GM21723 (cell line): Measurements from ENCODE around the gene KREMEN1.
"Not testable (repeated sequence)": the region's sequence is repeated elsewhere in the genome, so short reads cannot be mapped to it uniquely, and the experiment has no call there.

ENCODE experiments used
- ATAC-seq: cut with Tn5 transposase; IDR thresholded peaks from one replicate; pipeline ENCODE4 v1.9.1; 2021; ENCODE audit warnings: mild to moderate bottlenecking, moderate library complexity; ENCODE audit not compliant: unreplicated experiment

The KREMEN1 gene

DNA sequence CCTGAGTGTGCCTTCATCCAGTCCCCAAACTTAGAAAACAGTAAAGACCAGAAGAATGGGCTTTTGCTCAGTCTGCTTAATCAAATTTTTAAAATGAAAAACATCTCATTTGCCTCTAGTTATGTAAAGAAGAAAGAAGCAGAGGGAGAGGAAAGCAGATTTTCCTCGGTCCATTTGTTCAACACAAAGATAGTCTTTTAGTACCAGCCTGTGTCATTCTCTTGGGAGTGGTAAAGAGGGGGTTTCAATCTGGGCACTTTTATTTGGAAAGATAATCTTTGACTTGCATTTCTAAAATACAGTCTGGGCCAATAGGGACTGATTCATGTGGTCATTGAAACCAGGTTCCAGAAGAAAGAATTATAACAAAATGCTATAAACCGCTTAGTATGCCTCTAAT is 29.5 kb downstream of the KREMEN1 start:
- no peak for ATAC-seq

DNA sequence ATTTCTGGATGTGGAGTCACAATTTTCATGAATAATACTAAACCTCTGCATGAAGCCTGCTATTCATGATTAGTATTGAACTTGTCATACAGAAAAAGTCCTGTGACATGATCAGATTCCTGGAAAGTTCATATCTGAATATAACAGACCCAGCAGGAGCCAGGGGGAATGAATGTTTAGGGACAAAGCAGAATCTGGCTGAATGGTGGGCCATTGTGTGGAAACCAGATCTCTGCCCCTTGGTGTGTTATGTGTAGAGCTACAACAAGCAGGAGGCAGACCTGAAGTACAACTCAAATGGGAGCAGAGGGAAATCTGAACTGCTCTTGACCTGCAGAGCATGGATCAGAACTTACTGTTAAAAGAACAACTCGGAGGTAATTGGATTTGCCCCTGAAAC is 30.3 kb downstream of the KREMEN1 start:
- ATAC-seq: no peak

DNA sequence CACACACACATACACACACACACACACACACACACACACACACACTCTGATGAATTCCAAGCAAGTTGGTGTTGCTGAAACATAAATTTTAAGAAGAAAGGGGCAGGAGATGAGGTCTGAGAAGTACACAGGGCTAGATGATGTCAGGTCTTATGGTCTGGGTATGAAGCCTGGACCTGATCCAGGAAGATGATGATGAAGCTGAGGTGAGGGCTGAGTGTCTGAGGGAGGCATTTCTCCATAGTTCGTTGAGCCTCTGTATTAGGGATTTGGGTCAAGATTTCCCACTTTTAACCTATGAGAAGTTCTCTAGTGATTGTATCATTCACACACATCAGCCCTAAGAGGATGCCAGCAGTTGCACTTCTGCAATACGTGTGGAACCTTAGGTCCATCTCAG is 32.6 kb downstream of the KREMEN1 start:
- no peak for ATAC-seq

DNA sequence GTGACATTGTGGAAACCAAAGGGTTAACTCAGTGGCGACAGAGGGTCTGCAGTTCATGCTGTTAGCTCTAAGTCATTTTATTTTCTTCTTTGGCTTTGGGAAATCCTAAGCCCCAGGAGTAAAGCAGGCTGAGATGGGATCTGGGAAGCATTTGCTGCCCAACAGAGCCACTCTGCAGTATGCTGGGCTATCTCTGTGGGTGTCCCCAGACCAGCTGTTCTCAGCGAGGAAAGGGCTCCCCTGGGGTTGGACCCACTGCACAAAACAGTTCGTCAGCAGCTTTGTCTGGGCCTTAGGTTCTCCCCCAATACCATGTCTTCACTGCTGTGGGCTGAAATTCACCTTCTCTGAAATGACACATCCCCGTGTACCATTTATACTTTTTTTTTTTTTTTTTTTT is 34.0 kb downstream of the KREMEN1 start:
- no peak for ATAC-seq

DNA sequence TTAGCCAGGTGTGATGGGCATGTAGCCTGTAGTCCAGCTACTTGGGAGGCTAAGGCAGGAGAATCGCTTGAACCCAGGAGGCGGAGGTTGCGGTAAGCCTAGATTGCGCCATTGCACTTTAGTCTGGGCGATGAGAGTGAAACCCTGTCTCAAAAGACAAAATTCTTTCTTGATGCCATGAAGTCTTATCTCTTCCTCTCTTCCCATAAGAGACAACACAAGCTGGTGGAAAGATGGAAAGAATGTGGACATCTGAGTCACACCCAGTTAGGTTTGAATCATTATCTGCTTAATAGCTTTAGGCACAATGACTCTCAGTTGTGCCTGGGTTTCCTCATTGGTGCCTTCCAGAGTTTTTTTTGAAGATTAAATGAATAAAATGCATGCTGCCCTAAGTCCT is 35.3 kb downstream of the KREMEN1 start:
- no peak for ATAC-seq

DNA sequence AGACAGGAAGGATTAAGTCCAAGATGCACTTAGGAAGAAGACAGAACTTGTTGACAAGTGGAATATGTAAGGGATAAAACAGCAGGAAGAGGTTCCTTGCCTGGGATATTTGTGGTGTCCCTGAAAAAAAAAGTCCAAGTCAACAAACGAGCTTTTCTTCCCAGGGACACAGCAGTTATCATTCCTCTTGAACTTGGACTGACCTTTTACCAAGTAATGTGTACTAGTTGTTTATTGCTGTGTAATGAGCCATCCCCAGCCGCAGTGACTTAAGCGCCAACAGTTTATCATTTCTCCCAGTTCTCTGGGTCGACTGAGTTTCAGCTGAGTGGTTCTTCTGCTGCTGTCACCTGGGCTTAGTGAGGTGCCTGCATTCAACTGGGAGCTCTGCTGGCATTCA is 37.0 kb downstream of the KREMEN1 start:
- no peak for ATAC-seq

DNA sequence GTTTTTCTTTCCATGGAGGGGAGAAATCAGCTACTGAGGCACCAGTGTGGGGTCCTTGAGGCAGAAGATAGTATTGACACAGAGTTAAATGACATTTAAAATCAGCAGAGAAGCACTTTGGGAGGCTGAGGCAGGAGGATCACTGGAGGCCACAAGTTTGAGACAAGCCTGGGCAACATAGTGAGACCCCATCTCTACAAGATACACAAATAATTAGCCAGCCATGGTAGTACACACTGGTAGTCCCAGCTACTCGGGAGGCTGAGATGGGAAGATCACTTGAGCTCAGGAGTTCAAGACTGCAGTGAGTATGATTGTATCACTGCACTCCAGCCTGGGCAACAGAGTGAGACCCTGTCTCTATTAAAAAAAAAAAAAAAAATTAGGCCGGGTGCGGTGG is 38.1 kb downstream of the KREMEN1 start:
- no peak for ATAC-seq

DNA sequence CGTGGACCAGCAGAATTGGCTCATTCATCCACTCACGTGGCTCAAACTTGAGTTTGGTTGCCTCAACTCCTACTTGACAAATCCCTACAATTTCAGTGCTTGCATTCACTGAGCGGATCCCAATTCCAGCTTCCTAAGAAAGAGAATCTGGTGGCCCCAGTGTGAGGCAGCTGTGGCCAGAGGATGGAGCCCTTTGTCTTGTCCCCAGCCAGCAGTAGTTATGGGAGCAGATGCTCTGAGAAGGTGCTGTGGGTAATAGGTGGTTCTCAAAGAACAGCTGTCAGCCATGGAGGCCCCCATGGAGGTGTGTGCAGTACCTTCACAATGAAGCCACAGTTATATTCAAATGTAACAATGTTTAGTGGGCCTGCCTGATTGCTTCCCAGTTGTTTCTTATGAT is 39.3 kb downstream of the KREMEN1 start:
- ATAC-seq: no peak

DNA sequence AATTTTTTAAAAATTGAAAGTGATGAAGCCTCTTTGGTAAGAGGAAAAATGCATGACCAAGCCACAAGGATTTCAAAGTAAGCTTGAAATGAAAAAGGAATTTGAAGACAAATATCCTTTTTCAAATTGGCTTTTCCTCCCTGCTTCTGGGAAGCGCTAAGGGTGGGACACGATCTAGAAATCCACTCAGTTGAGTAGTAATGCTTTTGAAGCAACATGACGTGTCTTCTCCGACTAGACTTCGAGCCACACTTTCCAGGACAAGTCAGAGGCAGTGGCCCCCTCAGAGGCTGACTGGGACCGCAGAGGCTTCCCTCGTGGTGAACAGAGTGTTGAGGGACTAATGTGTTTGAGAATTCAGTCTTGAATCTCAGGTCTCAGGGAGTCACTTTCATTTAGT is 39.8 kb downstream of the KREMEN1 start:
- no peak for ATAC-seq

DNA sequence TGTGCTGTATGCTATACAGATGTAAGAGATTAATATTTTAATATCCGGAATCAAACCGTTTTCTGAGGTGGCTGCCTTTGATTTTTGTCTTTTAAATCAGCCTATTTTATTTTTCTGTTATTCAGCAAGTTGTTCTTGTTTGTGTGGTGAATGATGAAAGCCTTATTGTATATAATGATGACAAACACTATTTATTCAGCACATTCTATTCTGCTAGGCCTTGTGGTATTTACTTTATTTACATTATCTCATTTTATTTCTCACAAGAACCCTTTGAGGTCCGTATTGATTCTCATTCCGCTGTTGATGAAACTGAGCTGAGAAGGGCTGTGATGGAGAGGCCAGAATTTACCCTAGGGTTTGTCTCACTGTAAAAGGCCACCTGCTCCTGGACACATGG is 40.5 kb downstream of the KREMEN1 start:
- no peak for ATAC-seq

DNA sequence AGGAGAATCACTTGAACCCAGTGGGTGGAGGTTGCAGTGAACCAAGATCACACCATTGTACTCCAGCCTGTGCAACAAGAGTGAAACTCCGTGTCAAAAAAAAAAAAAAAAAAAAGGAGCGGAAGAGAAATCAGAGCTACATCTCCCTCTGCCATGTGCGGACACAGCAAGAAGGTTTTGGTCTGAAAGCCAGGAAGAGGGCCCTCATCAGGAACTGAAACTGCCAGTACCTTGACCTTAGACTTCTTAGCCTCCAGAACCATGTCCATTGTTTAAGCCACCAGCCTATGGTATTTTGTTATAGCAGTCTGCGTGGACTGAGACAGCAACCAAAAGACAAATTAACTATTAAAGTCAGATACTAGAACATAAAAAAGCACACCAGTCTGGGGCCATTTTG is 41.6 kb downstream of the KREMEN1 start:
- no peak for ATAC-seq

DNA sequence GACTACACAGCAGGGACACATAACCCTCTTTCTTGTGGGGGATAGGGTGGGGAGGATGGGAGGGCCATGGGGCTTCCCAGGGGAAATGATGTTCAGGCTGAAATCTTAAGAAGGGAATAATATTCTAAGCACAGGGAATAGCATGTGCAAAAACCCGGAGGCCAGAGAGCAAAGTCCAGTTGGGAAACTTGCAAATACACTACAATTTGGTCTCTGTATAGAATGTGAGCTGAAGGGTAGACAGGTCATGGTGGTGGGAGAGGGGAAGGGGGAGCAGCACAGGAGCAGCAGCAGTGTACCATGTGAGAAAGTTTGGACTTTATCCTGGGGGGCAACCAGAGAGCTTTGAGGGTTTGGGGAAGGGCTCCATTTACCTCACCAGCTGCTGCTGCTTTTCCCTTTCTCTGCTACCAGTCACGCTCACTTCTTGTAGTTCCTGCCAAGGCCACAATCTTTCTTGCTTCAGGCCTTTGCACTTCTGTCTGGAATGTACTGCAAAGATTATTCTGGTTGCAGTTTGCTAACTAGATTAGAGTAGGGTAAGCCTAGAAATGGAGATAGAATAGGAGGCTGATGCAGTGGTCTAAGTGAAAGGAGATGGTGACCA is 43.0 kb downstream of the KREMEN1 start:
- no peak for ATAC-seq

DNA sequence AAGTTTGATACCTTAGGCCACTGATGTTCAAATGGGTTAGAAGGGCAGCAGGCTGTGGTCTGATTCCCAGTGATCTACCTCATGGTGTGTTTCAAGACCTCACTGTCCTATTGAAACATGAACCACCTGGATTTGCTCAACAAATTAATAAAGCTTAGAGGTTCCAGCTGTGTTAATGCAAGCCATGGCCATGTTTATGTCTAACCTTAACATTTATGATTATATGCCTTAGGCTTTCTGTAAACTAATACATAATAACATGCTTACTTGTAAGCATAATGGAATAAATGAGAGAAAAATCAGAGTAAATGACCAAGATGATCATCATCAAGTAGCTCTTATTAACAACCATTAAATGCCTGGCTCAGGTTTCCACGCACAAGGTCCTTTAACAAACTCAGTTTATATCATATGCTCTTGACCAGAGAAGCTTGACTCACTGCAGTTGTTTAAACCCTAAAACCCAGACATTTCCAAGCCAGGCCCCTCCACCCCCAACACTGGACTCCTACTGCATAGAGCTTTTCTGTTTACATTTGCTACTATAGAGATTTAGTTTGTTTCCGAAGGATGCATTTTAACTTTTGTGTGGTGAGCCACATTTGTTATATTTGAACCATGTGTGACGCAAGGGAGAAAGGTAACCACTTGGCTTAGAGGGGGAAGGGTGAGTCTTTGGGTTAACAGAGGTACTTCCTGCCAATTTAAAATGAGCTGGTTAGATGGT is 43.7 kb downstream of the KREMEN1 start:
- no peak for ATAC-seq

DNA sequence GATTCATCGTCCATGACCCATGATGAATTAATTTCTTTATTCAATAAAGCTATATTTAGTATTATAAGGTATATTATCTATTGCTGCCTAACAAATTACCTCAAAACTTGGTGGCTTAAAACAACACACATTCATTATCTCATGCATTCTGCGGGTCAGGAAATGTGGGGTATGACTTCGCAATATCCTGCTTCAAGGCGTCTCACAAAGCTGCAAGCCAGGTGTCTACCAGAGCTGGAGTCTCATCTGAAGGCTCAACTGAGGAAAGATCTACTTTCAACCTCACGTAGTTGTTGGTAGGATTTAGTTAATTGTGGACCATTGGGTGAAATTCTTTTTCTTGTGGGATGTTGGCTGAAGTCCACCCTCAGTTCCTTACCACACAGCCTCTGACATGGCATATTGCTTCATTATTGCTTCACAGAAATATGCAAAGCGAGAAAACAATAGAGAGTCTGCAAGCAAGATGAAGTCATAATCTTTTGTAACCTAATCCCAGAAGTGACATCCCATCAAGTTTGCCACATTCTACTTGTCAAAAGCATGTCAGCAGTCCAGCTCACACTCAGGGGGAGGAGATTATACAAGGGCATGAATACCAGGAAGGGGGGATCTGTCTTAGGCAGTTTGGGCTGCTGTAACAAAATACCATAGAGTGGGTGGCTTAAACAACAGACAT is 45.1 kb downstream of the KREMEN1 start:
- ATAC-seq: no peak

DNA sequence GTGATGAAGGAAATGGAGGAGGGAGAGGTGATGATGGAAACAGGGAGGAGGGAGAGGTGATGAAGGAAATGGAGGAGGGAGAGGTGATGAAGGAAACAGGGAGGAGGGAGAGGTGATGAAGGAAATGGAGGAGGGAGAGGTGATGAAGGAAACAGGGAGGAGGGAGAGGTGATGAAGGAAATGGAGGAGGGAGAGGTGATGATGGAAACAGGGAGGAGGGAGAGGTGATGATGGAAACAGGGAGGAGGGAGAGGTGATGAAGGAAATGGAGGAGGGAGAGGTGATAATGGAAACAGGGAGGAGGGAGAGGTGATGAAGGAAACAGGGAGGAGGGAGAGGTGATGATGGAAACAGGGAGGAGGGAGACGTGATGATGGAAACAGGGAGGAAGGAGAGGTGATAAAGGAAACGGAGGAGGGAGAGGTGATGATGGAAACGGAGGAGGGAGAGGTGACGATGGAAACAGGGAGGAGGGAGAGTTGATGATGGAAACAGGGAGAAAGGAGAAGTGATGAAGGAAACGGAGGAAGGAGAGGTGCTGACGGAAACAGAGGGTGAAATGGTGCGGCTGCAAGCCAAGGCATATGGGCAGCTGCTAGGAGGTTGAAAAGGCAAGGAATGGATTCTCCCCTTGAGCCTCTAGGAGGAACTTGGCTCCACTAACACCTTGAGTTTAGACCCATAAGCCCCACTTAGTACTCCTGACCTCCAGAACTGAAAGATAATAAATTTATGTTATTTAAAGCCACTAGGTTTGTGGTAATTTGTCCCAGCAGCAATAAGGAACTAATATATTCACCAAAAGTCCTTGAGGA is 47.5 kb downstream of the KREMEN1 start:
- ATAC-seq: not testable (repeated sequence)

DNA sequence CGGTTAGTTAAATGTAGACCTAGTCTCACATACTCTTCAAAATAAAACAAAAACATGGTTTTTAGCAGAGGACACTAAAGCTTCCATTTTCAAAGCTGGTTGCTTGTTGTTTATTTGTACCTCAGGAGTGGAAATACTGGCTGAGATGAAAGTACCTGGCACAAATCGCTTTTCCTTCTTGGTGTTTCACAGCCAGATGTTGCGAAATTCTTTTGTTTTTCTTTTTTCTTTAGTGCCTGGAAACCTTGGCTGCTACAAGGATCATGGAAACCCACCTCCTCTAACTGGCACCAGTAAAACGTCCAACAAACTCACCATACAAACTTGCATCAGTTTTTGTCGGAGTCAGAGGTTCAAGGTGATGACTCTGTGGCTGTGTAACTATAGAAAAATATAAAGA is 48.3 kb downstream of the KREMEN1 start:
- no peak for ATAC-seq

DNA sequence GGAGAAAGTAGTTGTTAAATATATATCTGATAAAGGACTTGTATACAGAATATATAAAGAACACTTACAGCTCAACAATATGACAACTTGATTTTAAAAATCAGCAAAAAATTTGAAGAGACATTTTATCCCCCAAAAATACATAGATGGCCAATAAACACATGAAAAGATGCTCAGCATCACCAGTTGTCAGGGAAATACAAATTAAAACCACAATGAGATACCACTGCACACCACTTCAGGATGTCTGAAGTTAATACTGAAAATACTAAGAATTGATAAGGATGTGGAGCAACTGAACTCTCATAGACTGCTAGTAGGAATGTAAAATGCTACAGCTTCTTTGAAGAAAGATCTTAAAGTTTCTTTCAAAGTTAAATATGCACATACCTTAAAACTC is 49.2 kb downstream of the KREMEN1 start:
- ATAC-seq: no peak

DNA sequence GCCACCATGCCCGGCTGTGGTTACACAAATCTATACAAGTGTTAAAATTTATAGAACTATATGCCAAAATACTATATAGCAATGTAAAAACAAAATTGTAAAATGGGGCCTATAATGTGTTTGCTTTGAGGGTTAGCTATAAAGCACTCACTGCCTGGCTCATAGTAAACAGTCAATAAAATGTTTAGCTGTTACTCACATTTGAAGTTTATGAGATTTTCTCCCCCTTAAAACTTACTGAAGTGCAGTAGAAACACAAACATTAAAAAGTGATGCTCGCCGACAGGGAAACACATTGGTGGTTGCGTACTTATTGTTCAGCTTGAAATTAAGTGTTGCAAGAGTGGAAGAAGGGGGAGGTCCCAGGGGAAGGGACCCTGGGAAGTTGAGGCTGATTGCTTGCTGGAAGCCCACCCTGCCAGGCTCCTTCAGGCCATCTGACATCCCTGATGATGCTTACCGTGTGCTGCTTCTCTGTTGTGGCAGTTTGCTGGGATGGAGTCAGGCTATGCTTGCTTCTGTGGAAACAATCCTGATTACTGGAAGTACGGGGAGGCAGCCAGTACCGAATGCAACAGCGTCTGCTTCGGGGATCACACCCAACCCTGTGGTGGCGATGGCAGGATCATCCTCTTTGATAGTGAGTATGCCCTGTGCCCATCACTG is 52.1 kb downstream of the KREMEN1 start:
- no peak for ATAC-seq

DNA sequence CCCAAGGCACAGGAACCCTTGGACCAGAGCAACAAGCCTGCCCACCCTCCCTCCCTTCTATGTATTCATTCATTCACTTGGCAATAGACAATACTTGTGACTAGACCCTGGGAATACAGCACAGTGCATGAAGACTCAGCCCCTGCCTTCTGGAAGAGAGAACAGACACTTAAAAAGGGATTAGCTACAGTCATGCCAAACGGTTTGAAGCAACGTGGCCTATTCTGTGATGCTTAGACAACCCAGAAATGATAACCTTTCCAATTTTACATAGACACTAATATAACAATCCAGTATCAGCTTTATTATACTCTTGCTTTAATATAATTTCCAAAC is 52.6 kb downstream of the KREMEN1 start:
- no peak for ATAC-seq

DNA sequence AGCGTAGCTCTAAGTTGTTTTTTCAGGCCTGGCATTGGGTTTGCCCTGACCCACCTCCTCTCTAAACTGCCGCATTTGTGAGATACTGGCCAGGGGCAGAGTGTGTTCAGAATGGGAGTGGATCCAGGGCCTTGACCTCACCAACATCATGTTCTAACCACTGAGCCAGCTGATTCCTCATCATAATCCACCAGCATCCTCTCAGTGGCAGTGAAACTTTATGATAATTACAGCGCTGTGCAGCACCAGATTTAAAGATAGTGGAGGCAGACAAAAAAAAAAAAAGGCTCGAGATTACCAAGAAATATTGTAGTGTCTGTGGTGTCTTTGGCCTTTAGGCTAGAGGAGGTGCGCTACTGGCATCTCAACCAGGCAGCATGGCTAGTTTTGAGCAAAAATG is 53.0 kb downstream of the KREMEN1 start:
- ATAC-seq: no peak
